ENCODE results near the gene LOX. TPM values are rescaled to one million over a fixed set of nuclear protein-coding genes. Genes with fewer than 3 reads are reported as not detected.

The LOX gene, protein sequence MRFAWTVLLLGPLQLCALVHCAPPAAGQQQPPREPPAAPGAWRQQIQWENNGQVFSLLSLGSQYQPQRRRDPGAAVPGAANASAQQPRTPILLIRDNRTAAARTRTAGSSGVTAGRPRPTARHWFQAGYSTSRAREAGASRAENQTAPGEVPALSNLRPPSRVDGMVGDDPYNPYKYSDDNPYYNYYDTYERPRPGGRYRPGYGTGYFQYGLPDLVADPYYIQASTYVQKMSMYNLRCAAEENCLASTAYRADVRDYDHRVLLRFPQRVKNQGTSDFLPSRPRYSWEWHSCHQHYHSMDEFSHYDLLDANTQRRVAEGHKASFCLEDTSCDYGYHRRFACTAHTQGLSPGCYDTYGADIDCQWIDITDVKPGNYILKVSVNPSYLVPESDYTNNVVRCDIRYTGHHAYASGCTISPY
- 170 TPM for total RNA-seq

GRCh38 chr5:122078116-122079110 lies at the start of gene LOX:
Gene LOX (minus strand): TSS chr5:122078259. CDS start chr5:122077985, 274 bp downstream.
- peak; percentile 95 for DNase-seq

DNA sequence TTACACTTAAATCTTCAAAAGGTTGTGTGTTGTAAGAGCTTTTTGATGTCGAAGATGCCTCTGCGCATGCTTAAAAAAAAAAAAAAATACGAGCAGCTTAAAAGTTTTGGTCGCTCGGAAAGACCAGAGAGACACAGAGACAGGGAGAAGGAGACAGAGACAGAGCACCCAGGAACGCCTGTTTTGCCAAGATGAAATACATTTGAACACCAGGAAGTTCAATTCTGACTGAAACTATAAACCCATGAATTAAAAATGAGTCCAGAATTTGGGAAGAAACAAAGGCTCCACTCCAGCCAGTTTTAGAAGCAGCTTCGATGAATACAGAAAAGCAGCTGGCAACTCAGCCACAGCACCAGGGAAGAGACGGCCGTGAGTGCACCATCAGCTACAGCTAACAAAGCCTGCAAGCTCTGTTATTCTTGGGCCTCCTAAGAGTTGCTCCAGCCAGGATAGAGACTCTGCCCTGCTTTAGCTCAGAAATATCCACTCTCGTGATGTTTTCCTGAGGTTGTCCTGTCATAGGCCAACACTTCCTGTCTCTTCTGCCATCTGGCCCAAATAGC lies 48.8 kb upstream of the LOX start:
- peak; percentile 69 for DNase-seq

GRCh38 chr5:122126177-122126755 lies 48.2 kb upstream of the LOX start:
- DNase-seq: no peak

DNA sequence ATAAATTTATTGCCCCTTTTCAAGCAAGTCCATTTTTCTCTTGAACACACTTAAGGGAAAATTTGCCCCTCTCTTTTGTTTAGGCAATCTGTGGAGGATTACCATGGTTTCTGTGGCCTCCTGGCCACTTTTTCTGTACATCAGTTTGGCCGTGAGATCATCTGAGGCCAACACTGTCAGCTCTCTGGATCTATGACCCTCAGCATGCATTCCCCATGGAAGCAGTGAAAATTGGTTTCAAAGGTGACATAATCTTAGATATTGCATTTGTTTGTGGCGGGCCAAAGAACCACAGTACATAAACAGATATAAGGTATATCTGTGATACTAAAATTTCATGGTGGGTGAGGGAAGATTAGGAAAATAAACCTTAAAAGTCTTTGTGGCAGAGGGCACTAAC lies 46.7 kb upstream of the LOX start:
- no peak for DNase-seq

DNA sequence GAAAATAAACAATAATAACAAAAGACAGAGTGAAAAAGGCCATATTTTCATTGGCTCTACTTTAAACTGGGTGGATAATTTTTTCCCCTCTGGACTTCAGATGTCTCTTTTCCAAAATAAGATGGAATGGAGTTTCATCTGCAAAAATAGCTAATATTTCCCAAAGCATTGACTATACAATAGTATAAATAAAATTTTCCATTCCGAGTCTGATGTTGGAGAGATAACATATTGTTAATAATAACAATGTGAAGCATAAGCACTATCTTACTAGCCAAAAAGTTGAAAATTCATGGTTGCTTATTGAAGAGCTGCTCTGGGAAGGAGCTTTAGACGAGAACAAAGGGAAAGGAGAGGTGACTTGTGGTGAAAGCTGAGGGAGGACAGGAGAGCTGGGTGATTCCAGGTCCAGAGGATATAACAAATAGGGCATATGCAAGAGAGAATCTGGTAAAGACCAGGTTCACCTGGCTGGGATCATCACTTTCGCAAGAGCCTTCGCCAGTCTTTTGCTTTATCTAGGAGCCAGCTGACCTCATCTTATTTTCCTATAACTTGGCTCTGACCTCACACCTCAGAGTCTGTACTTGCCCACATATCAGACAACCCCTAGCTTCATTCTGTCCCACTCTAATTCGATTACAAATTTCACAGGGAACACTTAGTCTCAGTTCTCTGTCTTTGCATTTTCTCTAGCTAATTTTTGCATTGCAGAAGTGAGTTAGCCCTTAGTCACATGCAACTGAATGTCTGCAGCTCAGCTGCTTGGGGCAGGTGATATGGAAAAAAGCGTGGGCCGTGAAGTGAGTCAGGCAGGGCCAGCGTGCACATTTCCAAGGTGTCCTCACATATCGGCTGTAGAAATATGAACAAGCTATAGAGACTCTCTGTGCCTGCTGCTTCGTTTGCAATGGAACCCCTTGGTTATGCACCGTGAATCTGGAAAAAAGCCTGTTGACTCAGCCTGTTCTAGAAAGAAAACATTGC lies 43.7 kb upstream of the LOX start:
- no peak for DNase-seq

DNA sequence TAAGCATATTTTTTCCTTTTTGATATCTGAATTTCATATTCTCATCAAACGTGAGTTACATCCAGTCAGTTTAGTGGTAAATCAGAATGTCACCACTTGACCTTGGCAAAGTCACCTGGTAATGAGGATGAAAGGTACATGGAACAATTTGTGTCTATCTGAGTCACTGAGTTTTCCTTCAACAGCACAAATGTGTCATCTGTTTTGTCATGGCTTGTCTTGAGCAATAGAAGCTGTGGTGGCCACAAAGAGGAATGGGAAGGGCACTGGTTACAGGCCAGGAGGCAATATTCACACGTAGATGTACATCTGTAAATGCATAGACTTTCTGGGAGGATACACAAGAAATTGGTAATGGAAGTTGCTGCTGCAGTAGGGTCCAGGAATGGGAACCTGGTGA lies 42.9 kb upstream of the LOX start:
- no peak for DNase-seq

- no peak for DNase-seq
Observed at GRCh38 chr5:122120493-122120892, 42.4 kb upstream of the LOX start.

DNA sequence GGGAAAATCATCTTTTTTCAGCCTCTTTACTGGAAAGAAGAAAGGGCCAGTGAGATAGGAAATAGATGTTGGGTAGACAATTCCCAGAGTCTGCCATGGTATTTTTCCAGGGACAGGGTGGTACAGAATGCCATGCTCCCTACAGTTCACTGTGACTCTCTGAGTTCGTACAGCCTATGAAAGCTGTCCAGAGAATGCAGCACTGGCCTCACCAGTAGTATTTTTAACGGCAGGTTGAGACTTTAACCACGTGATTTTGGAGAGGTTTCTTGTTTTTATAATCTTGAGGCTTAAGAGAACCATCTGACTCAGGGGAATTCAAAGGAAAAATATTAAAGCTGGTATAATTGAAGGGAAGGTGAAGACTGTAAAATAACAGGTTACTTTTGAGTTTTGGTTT lies 41.1 kb upstream of the LOX start:
- no peak for DNase-seq

DNA sequence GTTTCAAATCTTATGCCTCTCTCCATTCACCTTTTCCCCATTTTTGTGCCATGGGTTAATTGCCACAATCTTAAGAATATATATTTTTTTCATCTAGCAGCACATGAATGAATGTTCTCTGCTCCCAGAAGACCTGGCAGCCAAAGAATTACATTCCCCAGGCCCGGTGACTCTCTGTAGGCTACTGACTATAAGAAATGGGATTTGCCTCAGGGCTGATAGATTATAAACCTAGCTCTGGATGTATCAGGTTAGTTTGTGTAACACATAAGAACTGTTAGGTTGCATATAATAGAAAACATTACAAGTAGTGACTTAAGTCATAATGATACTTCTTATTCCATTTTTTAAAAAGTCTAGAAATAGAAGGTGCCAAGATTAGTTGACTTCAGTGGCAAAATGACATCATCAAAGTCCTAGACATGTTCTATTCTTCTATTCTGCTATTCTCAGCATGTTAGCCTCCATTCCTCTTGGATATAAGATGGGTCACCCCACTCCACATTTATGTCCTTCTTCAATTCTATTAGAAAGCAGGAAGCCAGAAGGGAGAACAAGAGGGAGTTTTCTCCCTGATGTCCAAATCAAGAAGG lies 40.4 kb upstream of the LOX start:
- DNase-seq: no peak

- DNase-seq: peak; percentile 82
Observed at GRCh38 chr5:122114501-122114900, 36.4 kb upstream of the LOX start.

GRCh38 chr5:122112733-122113558 lies 34.9 kb upstream of the LOX start:
- no peak for DNase-seq

- no peak for DNase-seq
Observed at GRCh38 chr5:122112063-122112462, 34.0 kb upstream of the LOX start.

DNA sequence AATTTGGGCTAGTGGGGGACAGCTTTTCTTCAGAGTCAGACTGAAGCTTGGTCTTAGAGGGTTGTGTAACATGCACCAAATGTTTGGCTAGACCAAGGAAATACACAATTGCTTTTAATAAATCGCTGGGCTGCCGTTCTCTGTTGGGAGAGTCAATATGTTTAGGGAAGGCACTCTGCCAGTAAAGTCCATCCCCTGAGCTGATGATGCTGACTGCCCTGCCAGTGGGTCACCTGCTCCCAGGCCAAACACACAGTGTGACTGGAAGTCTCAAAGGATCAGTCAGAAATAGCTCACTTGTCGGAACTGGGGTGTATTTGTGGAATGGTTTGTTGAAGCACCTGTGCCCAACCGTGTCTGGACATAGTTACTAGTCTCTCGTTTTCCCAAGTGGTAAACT lies 33.4 kb upstream of the LOX start:
- peak; percentile 50 for DNase-seq

DNA sequence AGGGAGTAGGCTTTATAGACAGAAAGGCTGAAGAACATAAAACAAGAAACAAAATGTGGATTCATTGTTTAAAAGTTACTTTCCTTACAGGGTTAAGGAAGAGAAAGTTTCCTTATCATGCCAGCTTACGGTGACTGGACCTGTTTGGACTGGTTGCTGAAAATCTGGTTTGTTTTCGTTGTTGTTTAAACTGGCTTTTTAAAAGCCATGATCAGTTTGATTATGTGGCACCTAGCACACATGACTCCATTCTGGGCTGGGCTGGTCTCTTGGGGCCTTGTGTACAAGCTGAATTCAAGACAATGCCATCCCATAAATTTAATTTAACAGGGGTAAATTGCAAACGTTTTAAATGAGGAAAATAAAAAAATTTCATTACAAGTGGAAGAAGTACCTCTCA lies 32.9 kb upstream of the LOX start:
- no peak for DNase-seq

- DNase-seq: no peak
Observed at GRCh38 chr5:122107016-122107415, 29.0 kb upstream of the LOX start.

- no peak for DNase-seq
Observed at GRCh38 chr5:122105909-122106308, 27.9 kb upstream of the LOX start.

DNA sequence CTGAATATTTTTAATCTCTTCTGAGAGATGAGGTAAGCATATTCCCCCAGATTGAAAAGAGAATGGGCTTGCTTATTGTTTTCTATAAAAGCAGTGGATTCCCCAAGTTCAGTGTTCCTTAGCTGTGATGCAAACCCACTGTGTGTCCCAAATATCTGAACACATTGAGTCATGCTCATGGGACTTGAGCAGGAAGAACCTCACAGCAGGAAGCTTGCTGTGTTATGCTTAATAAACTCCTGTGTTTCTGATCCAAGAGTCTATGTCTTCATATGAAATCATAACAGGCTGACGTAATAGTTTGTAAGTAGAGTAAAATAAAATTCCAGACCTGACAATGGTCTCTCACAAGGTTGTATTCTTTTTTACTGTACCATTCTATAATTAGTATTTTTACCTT lies 24.8 kb upstream of the LOX start:
- peak; percentile 4 for DNase-seq

- DNase-seq: peak; percentile 59
Observed at GRCh38 chr5:122101636-122102285, 23.7 kb upstream of the LOX start.

GRCh38 chr5:122099060-122099790 lies 21.2 kb upstream of the LOX start:
- DNase-seq: no peak
